Kidney glomerular epithelial cell (primary cell): Measurements from ENCODE around the gene PDIA4.
"Not testable (repeated sequence)": the region's sequence is repeated elsewhere in the genome, so short reads cannot be mapped to it uniquely, and the experiment has no call there.

Experiments
- DNase-seq: peaks from one replicate; lab custom pipeline; 2025; lab: John Stamatoyannopoulos, UW

Gene PDIA4

DNA sequence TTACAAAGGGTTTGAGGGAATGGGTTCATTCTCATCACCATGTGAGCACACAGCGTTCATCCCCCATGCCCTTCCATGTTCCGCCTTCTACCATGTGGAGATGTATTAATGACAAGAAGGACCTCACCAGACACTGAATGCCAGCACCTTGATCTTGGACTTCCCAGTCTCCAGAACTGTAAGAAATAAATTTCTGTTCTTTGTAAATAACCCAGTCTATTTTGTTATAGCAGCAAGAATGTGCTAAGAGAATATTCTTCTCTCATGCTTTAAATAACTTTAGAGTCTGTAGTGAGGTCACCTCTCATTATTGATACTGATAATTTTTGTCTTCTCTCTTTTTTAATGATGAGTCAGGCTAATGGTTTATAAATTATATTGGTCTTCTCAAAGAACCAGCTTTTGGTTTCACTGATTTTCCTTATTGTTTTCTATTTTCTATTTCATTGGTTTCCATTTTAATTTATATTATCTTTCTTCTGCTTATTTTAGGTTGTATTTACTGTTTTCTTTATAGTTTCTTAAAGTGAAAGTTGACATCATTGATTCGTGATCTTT, 3.1 kb upstream of the PDIA4 start:
- DNase-seq: no peak

DNA sequence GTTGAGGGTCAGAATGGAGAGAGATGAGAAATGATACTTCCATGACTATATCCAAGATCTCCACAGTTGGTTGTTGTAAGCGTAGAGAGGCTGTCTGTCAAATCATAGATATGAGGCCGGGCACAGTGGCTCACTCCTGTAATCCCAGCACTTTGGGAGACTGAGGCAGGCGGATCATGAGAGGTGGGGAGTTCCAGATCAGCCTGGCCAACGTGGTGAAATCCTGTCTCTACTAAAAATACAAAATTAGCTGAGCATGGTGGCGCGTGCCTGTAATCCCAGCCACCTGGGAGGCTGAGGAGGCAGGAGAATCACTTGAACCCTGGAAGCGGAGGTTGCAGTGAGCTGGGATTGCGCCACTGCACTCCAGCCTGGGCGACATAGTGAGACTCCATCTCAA, 2.1 kb upstream of the PDIA4 start:
- DNase-seq: not testable (repeated sequence)

DNA sequence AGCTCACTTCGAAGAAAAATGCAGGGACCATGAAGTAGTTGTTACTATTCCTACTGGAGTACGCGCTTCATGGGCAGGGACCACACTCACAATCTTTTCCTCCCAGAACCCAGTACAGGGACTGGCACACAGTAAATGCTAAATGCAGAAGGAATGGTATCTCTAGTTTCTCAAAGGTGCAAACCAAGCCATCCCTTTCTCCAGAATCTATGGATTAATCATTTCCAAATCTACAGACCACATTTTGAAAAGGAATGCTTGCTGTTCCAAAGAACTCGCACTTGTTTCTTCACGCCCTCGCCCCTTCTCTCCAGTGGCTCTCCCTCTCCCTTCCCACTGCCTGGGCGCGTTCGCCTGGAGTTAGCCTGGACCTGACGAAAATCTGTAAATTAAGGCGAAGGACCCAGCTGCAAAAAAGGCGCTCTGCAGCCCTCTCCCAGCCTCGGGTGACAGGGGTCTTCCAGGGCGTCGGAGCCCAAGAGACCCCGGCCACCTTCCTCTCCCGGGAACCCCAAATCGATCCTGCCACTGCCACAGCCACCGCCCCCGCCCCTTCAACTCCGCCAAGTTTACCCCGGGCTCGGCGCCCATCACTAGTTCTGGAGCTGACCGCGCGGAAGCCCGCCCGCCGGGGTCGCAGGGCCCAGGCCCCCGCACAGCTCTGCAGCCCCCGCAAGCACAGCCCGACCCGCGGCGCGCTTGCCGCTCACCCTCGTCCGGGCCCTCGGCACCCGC, 527 bp downstream of the PDIA4 start:
- peak; percentile 19 for DNase-seq

DNA sequence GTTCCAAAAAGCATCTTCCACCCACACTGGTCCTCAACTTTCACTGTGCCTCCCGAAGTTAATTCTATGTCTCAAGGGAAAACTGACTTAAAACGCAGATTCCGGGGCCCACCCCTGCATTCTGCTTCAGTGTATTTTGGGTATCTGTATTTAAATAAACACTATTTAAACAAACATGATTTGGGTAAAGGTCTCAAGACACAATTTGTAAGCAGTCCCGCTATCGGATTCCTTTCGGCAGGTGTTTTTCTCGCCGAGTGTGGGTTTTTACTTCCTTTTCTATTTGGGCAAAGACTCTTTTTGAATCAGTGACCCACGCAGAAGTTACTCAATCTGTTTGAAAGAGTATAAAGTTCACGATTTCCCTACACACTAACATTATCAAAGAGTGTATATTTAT, 1.2 kb downstream of the PDIA4 start:
- DNase-seq: no peak

DNA sequence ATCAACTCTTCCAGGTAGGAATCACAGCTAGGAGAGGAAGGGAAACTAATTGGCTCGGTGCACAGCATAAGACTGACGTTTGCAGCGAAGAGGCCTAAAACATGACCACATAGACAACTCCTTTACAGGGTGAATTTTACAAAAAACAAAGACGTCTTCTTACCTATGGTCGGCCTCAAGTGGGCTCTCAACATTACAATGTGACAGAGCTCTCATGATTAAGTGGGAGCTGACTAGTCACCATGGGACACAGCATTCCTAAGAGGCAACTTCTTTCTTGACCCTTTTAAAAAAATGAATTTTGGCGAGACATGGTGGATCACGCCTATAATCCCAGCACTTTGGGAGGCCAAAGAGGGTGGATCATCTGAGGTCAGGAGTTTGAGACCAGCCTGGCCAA, 4.6 kb downstream of the PDIA4 start:
- no peak for DNase-seq

DNA sequence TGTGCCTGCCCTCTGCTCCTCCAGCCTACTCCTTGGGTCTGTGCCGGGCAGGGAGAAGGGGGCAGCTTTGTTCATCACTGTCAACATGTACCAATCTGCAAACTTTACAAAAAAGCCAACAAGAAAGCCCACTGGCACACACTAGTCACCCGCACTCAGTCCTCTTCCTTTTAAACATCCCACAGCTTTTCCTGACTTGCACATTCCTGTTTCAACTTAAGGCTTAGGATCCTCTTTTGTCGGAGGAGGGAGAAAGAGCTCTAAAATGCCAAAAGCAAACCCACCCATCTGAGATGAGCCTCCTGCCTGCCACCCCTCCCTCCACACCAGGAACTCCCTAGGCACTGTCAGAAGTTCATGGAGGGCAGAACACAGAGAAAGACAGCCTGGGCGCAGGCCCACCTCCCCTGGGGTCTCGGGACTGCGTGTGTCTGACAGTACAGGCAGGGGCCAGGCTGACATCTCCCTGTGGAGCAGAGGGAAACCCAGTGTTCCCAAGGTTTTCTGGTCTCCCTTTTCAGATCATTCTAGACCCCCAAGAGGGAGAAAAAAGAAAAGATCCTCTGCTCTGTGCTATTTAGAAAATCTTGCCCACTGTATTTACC, 5.4 kb downstream of the PDIA4 start:
- DNase-seq: no peak

DNA sequence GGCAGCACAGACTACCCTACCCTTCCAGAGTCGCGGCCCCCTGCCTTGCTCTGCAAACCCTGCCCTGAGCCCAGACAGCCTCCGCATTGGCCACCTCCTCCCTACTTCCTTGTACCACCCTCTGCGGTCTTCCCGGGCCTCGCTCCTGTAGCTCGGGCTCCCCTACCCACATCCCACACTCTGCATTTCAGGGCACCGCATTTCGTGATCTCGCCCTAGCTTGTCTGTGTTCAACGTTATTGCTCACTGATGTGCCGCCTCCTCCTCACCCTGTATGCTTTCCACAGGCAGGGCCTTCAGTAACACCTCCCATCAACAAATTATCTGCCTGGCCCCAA, 6.6 kb downstream of the PDIA4 start:
- DNase-seq: no peak

DNA sequence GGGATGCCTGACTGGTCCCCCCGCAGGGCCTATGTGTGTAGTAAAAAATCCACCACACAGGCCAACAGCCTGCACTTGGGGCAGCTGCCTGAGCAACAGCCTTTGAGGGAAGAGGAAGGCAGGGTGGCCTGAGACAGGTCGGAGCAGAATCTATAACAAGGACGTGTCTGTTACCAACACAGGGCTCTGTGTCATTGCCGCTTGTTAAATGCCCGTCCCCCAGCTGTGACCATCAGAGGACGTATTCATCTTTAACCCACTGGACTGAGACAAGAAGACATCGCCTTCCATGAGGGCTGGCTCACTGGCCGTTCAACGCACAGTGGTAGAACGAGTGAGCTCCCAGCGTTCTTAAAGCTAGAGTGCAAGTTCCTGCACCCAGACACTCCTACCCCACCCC, 7.8 kb downstream of the PDIA4 start:
- DNase-seq: no peak

DNA sequence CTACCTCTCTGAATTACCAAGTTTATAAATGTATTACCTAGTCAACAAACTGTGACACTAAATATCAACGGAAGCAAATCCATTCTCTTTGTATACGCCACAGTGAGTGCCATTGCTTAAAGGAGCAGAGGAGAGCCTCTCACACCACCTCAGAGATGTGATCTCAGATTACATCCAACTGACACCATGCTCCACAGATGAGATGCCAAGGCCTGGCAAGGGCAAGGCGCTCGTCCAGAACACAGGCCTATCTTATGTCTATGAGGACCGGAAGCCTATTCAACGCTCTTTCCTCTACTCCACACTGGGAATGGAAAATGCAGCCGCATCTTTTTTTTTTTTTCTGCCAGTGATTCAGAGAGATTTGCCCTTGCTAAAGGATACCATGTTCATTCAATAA, 11.4 kb downstream of the PDIA4 start:
- no peak for DNase-seq

DNA sequence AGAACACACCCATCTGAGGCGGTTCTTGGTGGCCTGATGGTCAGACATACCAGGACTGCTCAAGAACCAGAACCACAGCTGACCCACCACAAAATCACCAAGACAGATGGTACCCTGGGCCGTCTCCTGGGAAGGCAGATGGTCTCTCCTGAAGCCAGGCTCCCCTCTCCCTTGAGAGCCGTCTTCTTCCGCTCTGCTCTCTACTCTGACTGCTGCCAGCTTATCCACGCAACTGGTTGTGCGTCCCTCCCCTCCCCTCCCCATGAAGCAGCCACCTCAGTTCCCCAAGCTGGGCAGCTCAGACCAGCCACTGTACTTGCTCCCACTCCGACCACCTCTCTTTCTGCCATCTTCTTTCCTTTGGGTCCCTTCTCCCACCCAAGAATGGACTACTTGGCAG, 14.0 kb downstream of the PDIA4 start:
- DNase-seq: no peak

DNA sequence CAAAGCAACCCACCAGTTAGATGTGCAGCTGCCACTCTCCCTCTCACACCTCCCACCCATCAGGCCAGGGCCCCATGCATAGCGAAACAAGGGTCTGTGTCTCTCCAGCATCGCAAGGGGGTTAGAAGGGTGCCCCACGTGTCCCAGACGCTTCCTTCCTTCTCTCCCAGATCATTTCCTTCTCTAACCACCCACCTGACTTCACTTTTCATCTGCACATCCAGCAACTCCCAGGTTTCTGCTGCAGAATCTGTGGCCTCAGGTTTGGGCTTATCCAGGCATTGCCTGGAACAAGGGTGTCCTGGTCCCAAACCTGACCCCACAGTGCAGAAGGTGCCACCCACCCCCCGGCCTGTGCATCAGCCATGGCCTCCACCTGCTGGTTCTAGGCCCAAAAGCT, 14.4 kb downstream of the PDIA4 start:
- no peak for DNase-seq

DNA sequence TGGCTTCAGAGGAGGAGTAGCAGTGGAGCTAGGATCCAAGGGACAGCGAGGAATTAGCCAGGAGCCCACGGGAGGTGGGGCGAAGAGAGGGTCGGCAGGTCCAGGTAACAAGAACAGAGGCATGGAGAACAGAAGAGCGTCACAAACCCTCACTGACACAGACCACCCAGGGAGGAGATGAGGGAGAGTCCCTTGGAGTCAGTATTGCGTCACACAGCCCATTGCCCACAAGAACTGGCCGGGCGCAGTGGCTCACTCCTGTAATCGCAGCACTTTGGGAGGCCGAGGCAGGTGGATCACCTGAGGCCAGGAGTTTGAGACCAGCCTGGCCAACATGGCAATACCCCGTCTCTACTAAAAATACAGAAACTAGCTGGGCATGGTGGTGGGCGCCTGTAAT, 15.6 kb downstream of the PDIA4 start:
- DNase-seq: not testable (repeated sequence)

DNA sequence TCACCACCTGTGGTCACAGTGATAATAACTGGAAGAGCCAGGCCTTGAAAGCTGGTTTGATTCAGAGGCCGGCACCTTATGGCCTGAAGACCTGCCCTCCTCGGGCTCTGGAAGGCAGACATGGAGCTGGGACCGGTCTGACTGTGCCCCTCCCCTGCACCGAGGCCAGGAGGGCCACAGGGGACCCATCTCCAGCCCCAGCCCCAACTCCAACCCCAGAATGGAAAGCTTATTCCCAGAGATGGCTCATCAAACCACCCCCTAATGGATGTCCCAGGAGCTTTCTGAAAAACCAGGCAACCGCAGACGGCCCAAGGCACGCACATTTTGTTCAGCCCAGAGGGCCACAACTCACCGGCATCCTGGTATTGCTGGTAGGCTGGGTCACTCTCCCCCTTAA, 16.8 kb downstream of the PDIA4 start:
- DNase-seq: no peak

DNA sequence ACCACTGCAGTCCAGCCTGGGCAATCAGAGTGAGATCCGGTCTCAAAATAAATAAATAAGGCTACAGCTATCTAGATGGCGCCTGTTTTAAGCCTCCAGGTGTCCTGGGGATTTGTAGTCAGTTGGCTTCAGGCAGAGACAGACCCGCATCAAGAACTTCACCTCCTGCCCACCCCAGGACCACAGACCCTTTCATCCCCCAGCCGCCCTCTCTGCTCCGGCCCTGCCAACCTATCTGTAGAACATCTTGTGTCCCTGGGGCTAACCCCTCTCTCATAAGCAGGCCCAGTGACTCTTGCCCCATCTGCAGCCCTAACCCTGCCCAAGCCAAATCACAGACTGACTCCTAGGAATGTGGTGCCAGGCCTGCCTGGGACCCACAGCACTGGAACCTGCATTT, 17.9 kb downstream of the PDIA4 start:
- no peak for DNase-seq

DNA sequence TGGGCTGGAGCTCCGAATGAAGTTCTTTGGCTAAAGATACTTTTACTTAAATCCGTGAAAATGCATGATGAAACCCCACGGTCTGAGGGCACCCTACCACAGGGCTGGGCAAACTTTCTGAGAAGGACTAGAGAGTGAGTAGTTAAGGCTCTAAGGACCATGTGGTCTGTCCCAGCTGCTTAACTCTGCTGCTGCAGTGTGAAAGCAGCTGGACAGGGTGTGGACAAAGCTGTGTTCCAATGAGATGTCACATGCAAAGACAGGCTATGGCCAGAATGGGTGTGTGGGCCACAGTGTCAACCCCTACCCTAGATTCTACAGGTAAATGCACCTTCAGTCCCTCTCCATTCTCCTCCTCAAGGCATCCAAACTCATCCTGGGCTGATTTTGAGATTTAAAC, 18.8 kb downstream of the PDIA4 start:
- DNase-seq: no peak

DNA sequence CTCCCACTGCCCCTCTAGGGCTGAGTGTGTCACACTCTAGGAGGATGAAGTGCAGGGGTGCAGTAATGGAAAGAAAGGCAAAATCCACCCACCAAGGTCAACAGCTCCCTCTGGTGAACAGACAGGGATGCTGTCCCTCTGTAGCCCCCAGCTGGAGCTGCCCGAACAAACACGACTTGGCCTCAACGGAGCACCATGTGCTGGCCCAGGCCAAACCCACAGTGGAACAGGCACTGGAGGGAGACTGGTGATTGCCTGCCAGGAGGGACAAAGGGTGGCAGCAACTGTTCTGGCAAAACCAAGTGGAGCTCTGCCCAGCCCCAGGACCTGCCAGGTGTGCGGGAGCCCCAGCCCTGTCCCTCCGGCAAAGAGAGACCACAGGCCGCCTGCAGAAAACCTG, 20.7 kb downstream of the PDIA4 start:
- DNase-seq: no peak

DNA sequence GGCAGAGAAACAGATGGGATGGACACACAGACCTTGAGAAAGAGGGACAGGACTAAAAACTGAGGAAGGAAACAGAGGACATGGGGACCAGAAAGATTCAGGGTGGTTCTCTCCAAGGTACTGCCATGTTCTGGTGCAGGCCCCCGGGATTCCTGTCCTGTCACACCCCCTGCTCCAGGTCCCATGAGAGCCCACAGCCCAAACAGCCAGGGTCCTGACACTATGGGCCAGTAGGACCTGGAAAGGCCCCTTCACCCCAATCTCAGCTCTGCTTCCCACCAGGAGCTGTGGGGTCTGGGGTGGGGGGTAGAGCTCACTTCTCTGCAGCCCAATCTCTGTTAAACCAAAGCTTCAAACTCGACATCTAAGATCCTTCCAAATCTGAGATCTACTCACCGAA, 21.2 kb downstream of the PDIA4 start:
- DNase-seq: no peak

DNA sequence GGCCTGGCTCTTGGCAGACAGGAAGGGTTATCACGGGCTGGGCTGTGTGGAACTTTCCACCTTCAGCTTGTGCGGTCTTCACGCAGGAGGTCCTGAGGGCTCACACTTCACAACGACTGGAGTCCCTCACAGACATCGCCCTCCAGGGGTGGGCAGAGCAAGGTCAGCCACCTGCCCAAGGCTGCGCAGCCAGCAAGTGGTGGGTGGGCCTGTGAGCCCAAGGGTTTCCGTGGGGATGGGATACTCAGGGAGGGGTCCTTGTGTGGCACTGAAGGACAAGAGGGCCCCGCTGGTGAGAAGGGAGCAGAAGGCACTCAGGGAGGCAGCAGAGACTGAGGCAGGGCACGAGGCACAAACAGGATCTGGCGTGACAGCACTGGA, 22.0 kb downstream of the PDIA4 start:
- no peak for DNase-seq

DNA sequence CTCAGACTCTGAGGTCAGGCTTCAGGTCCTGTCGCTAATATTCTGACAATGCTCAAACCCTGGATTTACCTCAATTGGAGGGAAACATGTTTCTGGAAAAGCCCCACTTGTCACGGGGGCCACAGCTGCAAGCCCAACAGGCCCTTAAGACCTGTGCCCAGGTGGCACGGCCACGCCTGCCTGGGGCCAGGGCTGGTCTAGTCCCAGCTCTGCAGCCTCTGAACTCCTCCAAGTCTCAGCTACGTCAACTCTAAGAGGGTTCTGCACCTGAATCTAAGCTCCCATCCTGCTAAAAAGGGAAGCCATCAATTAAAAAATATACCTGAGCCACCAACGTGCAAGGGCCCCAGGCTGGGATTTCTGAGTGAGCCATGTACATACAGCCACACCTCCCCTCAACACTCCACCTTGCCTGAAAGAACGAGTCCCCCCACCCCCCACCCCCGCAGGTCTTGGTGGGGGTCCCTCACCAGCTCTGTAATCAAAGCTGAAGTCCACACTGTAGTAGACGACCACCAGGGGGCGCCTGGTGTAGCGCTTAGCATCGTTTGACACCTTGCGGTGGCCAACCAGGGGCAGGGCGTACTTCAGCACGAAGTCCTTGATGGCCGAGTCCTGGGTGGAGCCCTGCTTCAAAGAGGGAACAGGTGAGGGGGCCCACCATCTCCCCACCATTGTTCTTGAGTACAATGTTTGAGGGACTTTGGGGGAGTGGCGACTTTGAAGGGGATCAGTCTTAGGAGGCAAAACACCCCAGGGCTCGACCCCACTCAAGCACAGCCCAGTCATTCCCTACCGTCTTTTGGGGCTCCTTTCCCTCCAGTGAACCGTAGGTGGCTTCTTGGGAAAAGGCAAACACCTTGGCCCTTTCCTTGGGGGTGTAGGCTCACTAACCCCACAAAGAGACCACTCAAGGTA, 22.6 kb downstream of the PDIA4 start:
- no peak for DNase-seq

DNA sequence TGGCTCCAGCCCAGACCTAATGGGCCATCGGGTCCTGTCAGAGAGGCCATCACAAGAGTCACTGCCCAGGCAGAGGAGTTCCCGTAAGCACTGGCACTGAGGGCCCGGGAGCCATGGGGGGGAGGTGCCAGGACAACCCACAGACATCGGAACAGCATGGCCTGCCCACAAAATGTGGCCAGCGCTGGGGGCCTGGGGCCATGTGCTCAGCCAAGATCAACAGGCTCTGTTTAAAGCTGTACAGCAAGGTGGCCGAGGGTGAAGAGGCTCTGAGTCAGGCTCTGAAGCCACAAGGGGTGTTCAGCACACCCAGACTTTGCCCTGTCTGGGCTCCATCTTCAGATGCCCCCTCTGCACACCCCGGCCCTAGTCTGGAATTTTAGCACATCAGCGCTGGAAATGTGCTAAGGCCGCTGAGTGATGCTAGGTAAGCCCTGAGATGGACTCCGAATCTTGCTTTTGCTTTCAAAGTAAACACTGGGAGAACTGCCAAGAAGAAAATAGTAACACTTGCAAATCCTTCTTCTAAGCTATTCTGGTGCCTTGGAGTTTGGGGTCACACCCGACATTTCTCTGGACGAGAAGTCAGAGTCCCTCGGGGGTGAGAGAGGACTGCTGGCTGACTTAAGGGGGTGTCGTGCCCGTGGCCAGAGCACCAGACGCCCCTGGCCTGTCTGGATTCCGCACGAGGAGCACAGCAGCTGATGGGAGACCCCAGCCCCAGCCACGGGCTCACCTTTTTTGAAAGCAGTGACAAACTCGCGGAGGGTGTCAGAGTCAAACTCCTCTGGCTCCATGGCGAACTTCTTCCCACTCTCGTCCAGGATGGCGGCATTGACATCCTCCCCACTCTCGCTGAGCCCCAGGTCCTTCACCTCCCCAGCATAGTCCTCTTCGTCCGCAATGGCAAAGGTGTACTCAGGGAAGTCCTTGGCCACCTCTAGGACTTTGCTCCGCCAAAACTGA, 23.6 kb downstream of the PDIA4 start:
- no peak for DNase-seq

DNA sequence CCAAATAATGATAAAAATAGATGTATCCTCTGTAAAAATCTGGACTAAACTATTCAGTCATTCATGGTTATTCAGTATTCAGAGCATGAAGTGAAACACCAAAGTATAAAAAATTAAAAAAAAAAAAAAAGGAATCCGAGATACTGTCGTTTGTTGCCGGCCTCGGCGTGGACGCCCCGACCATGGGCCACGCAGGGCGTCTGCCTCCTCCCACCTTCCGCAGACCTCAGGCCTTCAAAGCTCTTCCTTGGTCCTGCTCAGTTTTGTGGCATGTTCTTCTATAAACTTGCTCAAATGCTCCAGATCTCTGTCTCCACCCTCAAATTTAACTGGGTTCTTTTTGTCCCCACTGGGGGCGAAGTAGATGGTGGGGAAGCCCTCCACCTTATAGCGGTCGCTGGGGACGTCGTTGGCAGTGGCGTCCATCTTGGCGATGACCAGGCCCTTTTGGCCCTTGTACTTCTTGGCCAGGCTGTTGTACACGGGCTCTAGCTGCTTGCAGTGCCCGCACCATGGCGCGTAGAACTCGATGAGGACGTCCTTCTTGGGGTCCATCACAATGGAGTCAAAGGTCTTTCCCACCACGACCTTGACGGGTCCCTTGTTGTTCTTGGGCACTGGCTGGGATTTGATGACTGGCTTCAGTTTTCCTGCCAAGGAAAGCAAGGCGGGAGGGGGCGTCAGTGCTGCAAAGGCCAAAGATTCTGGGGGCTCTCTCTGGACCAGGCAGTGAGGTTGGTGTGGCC, 24.6 kb downstream of the PDIA4 start:
- DNase-seq: no peak
